OCI-LY3 (cell line): ENCODE results near the gene UAP1L1.

Experiments
- EZH2phosphoT487 ChIP-seq: fragments of 200-600 bp; shearing (Covaris generic); IDR thresholded peaks from 2 replicates; pipeline ENCODE4 v1.6.1; 2018; ENCODE audit warnings: antibody characterized with exemption, mixed run types, low read depth
- TF ChIP-seq, protein P1 (sequence below): fragments of 200-600, 300-600 bp; sonication (generic); IDR thresholded peaks from 2 replicates; pipeline ENCODE4 v1.5.1; 2014; ENCODE audit warnings: antibody characterized with exemption, low read length, low read depth

DNA sequence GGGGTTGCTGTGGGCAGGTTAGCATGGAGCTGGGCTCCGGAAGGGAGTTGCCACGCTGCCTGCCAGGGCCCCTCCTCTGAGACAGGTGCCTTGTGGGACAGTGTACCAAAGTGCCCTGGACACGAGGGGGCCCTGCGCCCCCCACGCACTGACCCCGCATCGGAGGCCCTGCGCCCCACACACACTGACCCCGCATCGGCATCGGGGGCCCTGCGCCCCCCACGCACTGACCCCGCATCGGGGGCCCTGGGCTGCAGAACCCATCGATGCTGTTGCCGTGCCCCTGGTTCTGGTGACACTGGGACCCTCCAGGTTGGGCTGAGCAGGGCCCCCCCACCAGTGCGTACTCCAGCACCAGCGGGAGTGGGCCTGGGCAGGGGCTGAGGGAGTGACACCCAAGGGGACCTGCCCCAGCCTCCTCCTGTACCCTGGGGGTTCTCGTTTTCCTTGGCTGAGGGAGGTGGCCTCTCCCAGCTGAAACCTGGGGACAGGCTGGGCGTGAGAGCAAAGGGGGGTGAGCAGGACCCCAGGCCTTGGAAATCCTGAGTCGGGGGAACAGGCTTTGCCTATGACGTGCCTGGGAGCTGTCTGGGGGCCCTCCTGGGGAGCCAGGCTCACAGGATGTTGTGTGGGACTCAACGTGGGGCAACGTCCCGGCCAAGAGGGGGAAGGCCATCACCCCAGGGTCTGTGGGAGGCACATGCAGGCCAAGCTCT lies 13.8 kb upstream of the UAP1L1 start:
- TF ChIP-seq, protein P1, sequence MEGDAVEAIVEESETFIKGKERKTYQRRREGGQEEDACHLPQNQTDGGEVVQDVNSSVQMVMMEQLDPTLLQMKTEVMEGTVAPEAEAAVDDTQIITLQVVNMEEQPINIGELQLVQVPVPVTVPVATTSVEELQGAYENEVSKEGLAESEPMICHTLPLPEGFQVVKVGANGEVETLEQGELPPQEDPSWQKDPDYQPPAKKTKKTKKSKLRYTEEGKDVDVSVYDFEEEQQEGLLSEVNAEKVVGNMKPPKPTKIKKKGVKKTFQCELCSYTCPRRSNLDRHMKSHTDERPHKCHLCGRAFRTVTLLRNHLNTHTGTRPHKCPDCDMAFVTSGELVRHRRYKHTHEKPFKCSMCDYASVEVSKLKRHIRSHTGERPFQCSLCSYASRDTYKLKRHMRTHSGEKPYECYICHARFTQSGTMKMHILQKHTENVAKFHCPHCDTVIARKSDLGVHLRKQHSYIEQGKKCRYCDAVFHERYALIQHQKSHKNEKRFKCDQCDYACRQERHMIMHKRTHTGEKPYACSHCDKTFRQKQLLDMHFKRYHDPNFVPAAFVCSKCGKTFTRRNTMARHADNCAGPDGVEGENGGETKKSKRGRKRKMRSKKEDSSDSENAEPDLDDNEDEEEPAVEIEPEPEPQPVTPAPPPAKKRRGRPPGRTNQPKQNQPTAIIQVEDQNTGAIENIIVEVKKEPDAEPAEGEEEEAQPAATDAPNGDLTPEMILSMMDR: no peak
- TF ChIP-seq EZH2phosphoT487: no peak
